Activated CD8-positive, alpha-beta memory T cell treated with anti-CD3 and anti-CD28 coated beads, Interleukin-2, amount 50 U/mL, for 1 hour (primary cell): ENCODE results near the gene RIIAD1.
A peak's percentile ranks its signal among the peaks of the same experiment; 100 is the strongest.
"Not testable (repeated sequence)": the region's sequence is repeated elsewhere in the genome, so short reads cannot be mapped to it uniquely, and the experiment has no call there.

Experiments
- DNase-seq: peaks from one replicate; pipeline ENCODE4 v3.0.0-alpha.2; 2020; ENCODE audit errors: extremely low read depth

The RIIAD1 gene

GRCh38 chr1:151737026-151737425 lies 15.7 kb downstream of the RIIAD1 start:
- DNase-seq, result no peak

- DNase-seq, result no peak
Observed at GRCh38 chr1:151737479-151737878, 16.2 kb downstream of the RIIAD1 start.

GRCh38 chr1:151739590-151740355 lies 18.5 kb downstream of the RIIAD1 start:
- no peak for DNase-seq

GRCh38 chr1:151741516-151741915 lies 20.2 kb downstream of the RIIAD1 start:
- no peak for DNase-seq

GRCh38 chr1:151756291-151756690 lies 35.0 kb downstream of the RIIAD1 start:
- no peak for DNase-seq

- no peak for DNase-seq
Observed at GRCh38 chr1:151759241-151759640, 37.9 kb downstream of the RIIAD1 start.

GRCh38 chr1:151760597-151761385 lies 39.5 kb downstream of the RIIAD1 start:
- DNase-seq, result no peak

- DNase-seq, result peak; percentile 49
Observed at GRCh38 chr1:151762941-151763921, 41.9 kb downstream of the RIIAD1 start, which contains the start of gene MRPL9. Gene MRPL9, minus strand, starts transcription at chr1:151763496. Its CDS starts 17 bp downstream, at chr1:151763479.

- no peak for DNase-seq
Observed at GRCh38 chr1:151763990-151764389, 42.7 kb downstream of the RIIAD1 start.

GRCh38 chr1:151768351-151769066 lies 47.2 kb downstream of the RIIAD1 start:
- not testable (repeated sequence) for DNase-seq

GRCh38 chr1:151769270-151769669 lies 47.9 kb downstream of the RIIAD1 start:
- not testable (repeated sequence) for DNase-seq

- no peak for DNase-seq
Observed at GRCh38 chr1:151773702-151774101, 52.4 kb downstream of the RIIAD1 start.

GRCh38 chr1:151774256-151774922 lies 53.1 kb downstream of the RIIAD1 start:
- no peak for DNase-seq

- no peak for DNase-seq
Observed at GRCh38 chr1:151775894-151776664, 54.8 kb downstream of the RIIAD1 start.

- no peak for DNase-seq
Observed at GRCh38 chr1:151776665-151777062, 55.3 kb downstream of the RIIAD1 start.

- DNase-seq, result no peak
Observed at GRCh38 chr1:151777317-151777716, 56.0 kb downstream of the RIIAD1 start.
